ENCODE data around the gene GAGE10. TPM values are rescaled to one million over a fixed set of nuclear protein-coding genes. Genes with fewer than 3 reads are reported as not detected.

The GAGE10 gene
- total RNA-seq, 1 donor from 2014 or later: not detected

Other genes with a start within 250 kb of the GAGE10 start
- gene CCDC120, start 244.6 kb upstream of the GAGE10 start, total RNA-seq (ENCODE audit: unreplicated experiment): 17.6 TPM
- 41.5 TPM for gene PRAF2, start 229.6 kb upstream of the GAGE10 start, total RNA-seq (ENCODE audit: unreplicated experiment)
- 66.4 TPM for gene WDR45, start 223.8 kb upstream of the GAGE10 start, total RNA-seq (ENCODE audit: unreplicated experiment)
- gene GPKOW, start 179.9 kb upstream of the GAGE10 start, total RNA-seq (ENCODE audit: unreplicated experiment): 20.6 TPM
- 2.7 TPM for gene MAGIX, start 140.9 kb upstream of the GAGE10 start, total RNA-seq (ENCODE audit: unreplicated experiment)
- 12.2 TPM for gene PLP2, start 131.7 kb upstream of the GAGE10 start, total RNA-seq (ENCODE audit: unreplicated experiment)
- 1.6 TPM for gene PRICKLE3, start 117.3 kb upstream of the GAGE10 start, total RNA-seq (ENCODE audit: unreplicated experiment)
- 291 TPM for gene SYP, start 103.5 kb upstream of the GAGE10 start, total RNA-seq (ENCODE audit: unreplicated experiment)
- 0.47 TPM for gene CACNA1F, start 70.3 kb upstream of the GAGE10 start, total RNA-seq (ENCODE audit: unreplicated experiment)
- gene CCDC22, start 68.2 kb upstream of the GAGE10 start, total RNA-seq (ENCODE audit: unreplicated experiment): 15.0 TPM
- gene FOXP3, start 38.9 kb upstream of the GAGE10 start, total RNA-seq (ENCODE audit: unreplicated experiment): 0.78 TPM
- gene PPP1R3F, start 33.9 kb upstream of the GAGE10 start, total RNA-seq (ENCODE audit: unreplicated experiment): 16.1 TPM
- gene GAGE12J, start 18.4 kb downstream of the GAGE10 start, total RNA-seq (ENCODE audit: unreplicated experiment): not detected
- gene GAGE13, start 27.9 kb downstream of the GAGE10 start, total RNA-seq (ENCODE audit: unreplicated experiment): not detected
- not detected for gene GAGE12C, start 228.5 kb downstream of the GAGE10 start, total RNA-seq (ENCODE audit: unreplicated experiment)
- not detected for gene GAGE12D, start 238.1 kb downstream of the GAGE10 start, total RNA-seq (ENCODE audit: unreplicated experiment)
- not detected for gene GAGE12E, start 247.6 kb downstream of the GAGE10 start, total RNA-seq (ENCODE audit: unreplicated experiment)

Data from glutamatergic neuron (in vitro differentiated cells).